HepG2 (cell line): ENCODE results near the gene ZDHHC16. TPM values are rescaled to one million over a fixed set of nuclear protein-coding genes. Genes with fewer than 3 reads are reported as not detected.

Source experiments
- ARID3A ChIP-seq: IDR thresholded peaks from 2 replicates; pipeline ENCODE4 v1.6.1; 2012; ENCODE audit warnings: low read depth, low read length, improper control_type of control experiment
- ATAD3A ChIP-seq: sonication (generic); formaldehyde crosslinking; IDR thresholded peaks from 2 replicates; pipeline ENCODE4 v1.4.0; 2020; ENCODE audit warnings: missing genetic modification reagents
- ATRX ChIP-seq: sonication (generic); formaldehyde crosslinking; IDR thresholded peaks from 2 replicates; pipeline ENCODE4 v1.4.0; 2020; ENCODE audit warnings: missing genetic modification reagents, borderline replicate concordance
- ETV6 ChIP-seq: sonication (generic); formaldehyde crosslinking; conservative IDR thresholded peaks from 2 replicates; pipeline ENCODE4 v1.4.0; 2020; ENCODE audit warnings: missing genetic modification reagents
- HBP1 ChIP-seq: IDR thresholded peaks from 2 replicates; pipeline ENCODE4 v1.6.1; 2016; ENCODE audit warnings: low read depth, control low read depth
- HMG20A ChIP-seq: IDR thresholded peaks from 2 replicates; pipeline ENCODE4 v1.6.1; 2016; ENCODE audit warnings: borderline replicate concordance
- HNRNPUL1 ChIP-seq: fragments of 200-400 bp; formaldehyde crosslinking; IDR thresholded peaks from 2 replicates; pipeline ENCODE4 v1.6.1; 2017; ENCODE audit warnings: low read depth, mild to moderate bottlenecking, low read length, moderate library complexity
- KLF16 ChIP-seq, 2 experiments: sonication (generic) in 1 of 2; formaldehyde crosslinking in 1 of 2; IDR thresholded peaks; 2 replicates each; pipeline versions ENCODE4 v1.6.1 to v1.8.0; 2016 to 2023; ENCODE audit warnings: missing genetic modification reagents in 2 of 2, missing compliant biosample characterization in 1 of 2
- NFYB ChIP-seq: sonication (generic); formaldehyde crosslinking; IDR thresholded peaks from 2 replicates; pipeline ENCODE4 v1.4.0; 2020; ENCODE audit warnings: missing genetic modification reagents
- POGK ChIP-seq: sonication (generic); formaldehyde crosslinking; conservative IDR thresholded peaks from 2 replicates; pipeline ENCODE4 v1.8.0; 2022; ENCODE audit warnings: mild to moderate bottlenecking, moderate library complexity, missing genetic modification reagents
- RBFOX2 ChIP-seq: fragments of 200-400 bp; formaldehyde crosslinking; IDR thresholded peaks from 2 replicates; pipeline ENCODE4 v1.6.1; 2017; ENCODE audit warnings: low read depth, mild to moderate bottlenecking, low read length
- XBP1 ChIP-seq: sonication (generic); formaldehyde crosslinking; IDR thresholded peaks from 2 replicates; pipeline ENCODE4 v1.5.0; 2020; ENCODE audit warnings: missing genetic modification reagents
- ZMAT3 ChIP-seq: sonication (generic); formaldehyde crosslinking; conservative IDR thresholded peaks from 2 replicates; pipeline ENCODE4 v1.7.0; 2021; ENCODE audit warnings: missing genetic modification reagents
- ZNF20 ChIP-seq: sonication (generic); formaldehyde crosslinking; IDR thresholded peaks from 2 replicates; pipeline ENCODE4 v1.4.0; 2020; ENCODE audit warnings: mild to moderate bottlenecking, moderate library complexity, missing genetic modification reagents
- ZNF350 ChIP-seq: sonication (generic); formaldehyde crosslinking; IDR thresholded peaks from 2 replicates; pipeline ENCODE4 v1.4.0; 2020; ENCODE audit warnings: mild to moderate bottlenecking, low read depth, missing genetic modification reagents, borderline replicate concordance
- ZNF367 ChIP-seq: sonication (generic); formaldehyde crosslinking; IDR thresholded peaks from 2 replicates; pipeline ENCODE4 v1.4.0; 2020; ENCODE audit warnings: missing genetic modification reagents, borderline replicate concordance
- ZNF430 ChIP-seq: sonication (generic); formaldehyde crosslinking; IDR thresholded peaks from 2 replicates; pipeline ENCODE4 v1.9.0; 2021; ENCODE audit warnings: mild to moderate bottlenecking, missing genetic modification reagents
- ZNF563 ChIP-seq: sonication (generic); formaldehyde crosslinking; IDR thresholded peaks from 2 replicates; pipeline ENCODE4 v1.8.0; 2022; ENCODE audit warnings: mild to moderate bottlenecking, moderate library complexity, missing genetic modification reagents
- ZNF598 ChIP-seq: sonication (generic); formaldehyde crosslinking; IDR thresholded peaks from 2 replicates; pipeline ENCODE4 v1.5.1; 2020; ENCODE audit warnings: mild to moderate bottlenecking, missing genetic modification reagents, borderline replicate concordance
- ZNF652 ChIP-seq: IDR thresholded peaks from 2 replicates; pipeline ENCODE4 v1.6.1; 2016; ENCODE audit warnings: low read depth, borderline replicate concordance
- ZNF709 ChIP-seq: sonication (generic); formaldehyde crosslinking; IDR thresholded peaks from 2 replicates; pipeline ENCODE4 v1.5.0; 2020; ENCODE audit warnings: mild to moderate bottlenecking, missing genetic modification reagents
- ZNF720 ChIP-seq: sonication (generic); formaldehyde crosslinking; IDR thresholded peaks from 2 replicates; pipeline ENCODE4 v1.4.0; 2020; ENCODE audit warnings: missing genetic modification reagents
- ZNF790 ChIP-seq: sonication (generic); formaldehyde crosslinking; IDR thresholded peaks from 2 replicates; pipeline ENCODE4 v1.8.0; 2022; ENCODE audit warnings: missing genetic modification reagents, mild to moderate bottlenecking, borderline replicate concordance
- polyA plus RNA-seq, 8 experiments: library from polyadenylated mRNA; depleted of rRNA in 3 of 8; stranded (reverse) in 7 of 8; unstranded in 1 of 8; fragments of >200 nt; fragmentation: Illumina TruSeq in 4 of 8; extraction: Trizol in 4 of 8; gene quantifications; 2 replicates each; pipeline versions ENCODE4 v1.2.1 to v1.2.3, GENCODE V29; 2011 to 2016; ENCODE audit warnings: low read depth in 4 of 8, missing spikeins in 1 of 8, mixed read lengths in 1 of 8; ENCODE audit not compliant: insufficient read depth in 1 of 8
- total RNA-seq, 5 experiments: library from RNA; depleted of rRNA; stranded (reverse); fragments of >200 nt; fragmentation: Illumina TruSeq; extraction: Trizol; gene quantifications; 2 replicates each; pipeline ENCODE4 v1.2.3, GENCODE V29; 2016; ENCODE audit warnings: low read depth in 1 of 5

Gene ZDHHC16
- total and polyA plus RNA-seq, 2 of the 13 experiments (the other 11 are each of a cell fraction or from before 2014, with no cell fraction given): 40.8 to 41.8 TPM

- TF ChIP-seq ARID3A: peak; percentile 46; the same call in 1 of the 2 replicates
- peak; percentile 20; the same call in 1 of the 2 replicates for TF ChIP-seq HMG20A (CRISPR knock-in tag)
- TF ChIP-seq ZNF790: no peak
- no peak for TF ChIP-seq ZNF720 (CRISPR knock-in tag)
- TF ChIP-seq ZNF430 (CRISPR knock-in tag): peak; percentile 80
- TF ChIP-seq ZMAT3 (CRISPR knock-in tag): peak; percentile 57; the same call in 1 of the 2 replicates
- TF ChIP-seq ATAD3A: no peak
- 0 out of 2 replicates have a peak, but pooled peaks have one; percentile 35 for TF ChIP-seq ZNF598 (CRISPR knock-in tag)
- peak in 1 of 2 experiments; percentile 77; a peak in 2 of 4 replicates for TF ChIP-seq KLF16 (CRISPR knock-in tag; IDR thresholded peaks at IDR 0.05)
- no peak for TF ChIP-seq ATRX (CRISPR knock-in tag)
- no peak for TF ChIP-seq ZNF652 (CRISPR knock-in tag)
- TF ChIP-seq ETV6 (CRISPR knock-in tag): no peak
- TF ChIP-seq ZNF350 (CRISPR knock-in tag): peak; percentile 58; the same call in 1 of the 2 replicates
- peak; percentile 88; the same call in 1 of the 2 replicates for TF ChIP-seq XBP1
- peak; percentile 95 for TF ChIP-seq RBFOX2
- 0 out of 2 replicates have a peak, but pooled peaks have one; percentile 19 for TF ChIP-seq ZNF709
- peak; percentile 96 for TF ChIP-seq NFYB (CRISPR knock-in tag)
- TF ChIP-seq ZNF563 (CRISPR knock-in tag): peak; percentile 61; the same call in 1 of the 2 replicates
- 0 out of 2 replicates have a peak, but pooled peaks have one; percentile 57 for TF ChIP-seq POGK (CRISPR knock-in tag)
- TF ChIP-seq HNRNPUL1: no peak
- 0 out of 2 replicates have a peak, but pooled peaks have one; percentile 15 for TF ChIP-seq ZNF367
- peak; percentile 45; the same call in 1 of the 2 replicates for TF ChIP-seq HBP1 (CRISPR knock-in tag)
- TF ChIP-seq ZNF20 (CRISPR knock-in tag): no peak
These were observed at the start of gene ZDHHC16, which contains the start of gene EXOSC1 (continued) for GRCh38 chr10:97445722-97446639.
